Activated naive CD4-positive, alpha-beta T cell (primary cell): ENCODE data around the gene FUT8.

Source experiments
- DNase-seq, 4 experiments: peaks; one replicate each; lab custom pipeline; 2025; lab: John Stamatoyannopoulos, UW

The FUT8 gene

GRCh38 chr14:65774041-65774440 lies 361.5 kb downstream of the FUT8 start:
- no peak for DNase-seq

GRCh38 chr14:65776193-65776852 lies 363.8 kb downstream of the FUT8 start:
- DNase-seq = no peak

GRCh38 chr14:65780566-65780965 lies 368.0 kb downstream of the FUT8 start:
- no peak for DNase-seq

- DNase-seq = no peak
These were observed 370.6 kb downstream of the FUT8 start for GRCh38 chr14:65783101-65783500.

GRCh38 chr14:65783576-65783975 lies 371.0 kb downstream of the FUT8 start:
- no peak for DNase-seq

- no peak for DNase-seq
These were observed 372.0 kb downstream of the FUT8 start for GRCh38 chr14:65784574-65784973.

GRCh38 chr14:65787461-65787860 lies 374.9 kb downstream of the FUT8 start:
- DNase-seq = no peak

GRCh38 chr14:65788876-65789275 lies 376.3 kb downstream of the FUT8 start:
- DNase-seq = no peak

GRCh38 chr14:65789363-65789762 lies 376.8 kb downstream of the FUT8 start:
- no peak for DNase-seq

- no peak for DNase-seq
These were observed 377.8 kb downstream of the FUT8 start for GRCh38 chr14:65790172-65790815.

- peak in 2 of 4 experiments; percentile 3 to 4 for DNase-seq
These were observed 378.9 kb downstream of the FUT8 start for GRCh38 chr14:65791191-65791981.

- no peak for DNase-seq
These were observed 379.8 kb downstream of the FUT8 start for GRCh38 chr14:65792208-65792905.
